Hepatocyte (in vitro differentiated cells): ENCODE results near the gene CWC27. TPM values are rescaled to one million over a fixed set of nuclear protein-coding genes. Genes with fewer than 3 reads are reported as not detected.

Experiments
- DNase-seq: peaks from one replicate; pipeline ENCODE4 v3.0.0-alpha.2; 2016; ENCODE audit warnings: low spot score
- H2AFZ ChIP-seq: fragments of 200-600 bp; sonication (generic); 2 replicates; pipeline ENCODE4 v1.6.0; 2016; ENCODE audit warnings: antibody characterized with exemption, mild to moderate bottlenecking
- H3K27ac ChIP-seq: fragments of 200-600 bp; sonication (generic); 2 replicates; pipeline ENCODE4 v1.5.1; 2016; ENCODE audit warnings: mild to moderate bottlenecking
- H3K27me3 ChIP-seq: fragments of 200-600 bp; sonication (generic); 2 replicates; pipeline ENCODE4 v1.6.1; 2016
- H3K36me3 ChIP-seq: fragments of 200-600 bp; sonication (generic); replicated peaks from 2 replicates; pipeline ENCODE4 v1.5.1; 2016; ENCODE audit warnings: low read depth; ENCODE audit not compliant: insufficient read depth
- H3K4me1 ChIP-seq: fragments of 200-600 bp; sonication (generic); 2 replicates; pipeline ENCODE4 v1.5.1; 2016; ENCODE audit warnings: mild to moderate bottlenecking, moderate library complexity; ENCODE audit not compliant: insufficient read depth
- H3K4me2 ChIP-seq: fragments of 200-600 bp; sonication (generic); 2 replicates; pipeline ENCODE4 v1.6.0; 2016
- H3K4me3 ChIP-seq: fragments of 200-600 bp; sonication (generic); 2 replicates; pipeline ENCODE4 v1.5.1; 2016; ENCODE audit warnings: mild to moderate bottlenecking
- H3K79me2 ChIP-seq: fragments of 200-600 bp; sonication (generic); 2 replicates; pipeline ENCODE4 v1.6.0; 2017; ENCODE audit warnings: mild to moderate bottlenecking
- H3K9me2 ChIP-seq: fragments of 200-600 bp; sonication (generic); replicated peaks from 2 replicates; pipeline ENCODE4 v1.6.0; 2017; ENCODE audit warnings: mild to moderate bottlenecking; ENCODE audit not compliant: insufficient read depth
- H3K9me3 ChIP-seq: fragments of 200-600 bp; sonication (generic); 2 replicates; pipeline ENCODE4 v1.5.1; 2016; ENCODE audit warnings: low read depth, mild to moderate bottlenecking
- H4K20me1 ChIP-seq: fragments of 200-600 bp; sonication (generic); 2 replicates; pipeline ENCODE4 v1.6.0; 2016; ENCODE audit warnings: mild to moderate bottlenecking; ENCODE audit not compliant: insufficient read depth, poor library complexity, severe bottlenecking
- CTCF ChIP-seq: fragments of 200-600 bp; sonication (generic); IDR thresholded peaks from 2 replicates; pipeline ENCODE4 v1.5.1; 2016; ENCODE audit warnings: antibody characterized with exemption, mild to moderate bottlenecking; ENCODE audit not compliant: poor library complexity
- EZH2 ChIP-seq: fragments of 200-600 bp; sonication (generic); IDR thresholded peaks from 2 replicates; pipeline ENCODE4 v1.6.1; 2016; ENCODE audit warnings: antibody characterized with exemption, mild to moderate bottlenecking, borderline replicate concordance
- EZH2phosphoT487 ChIP-seq: fragments of 200-600 bp; sonication (generic); IDR thresholded peaks from one replicate; pipeline ENCODE4 v1.6.1; 2018; ENCODE audit warnings: antibody characterized with exemption, mild to moderate bottlenecking, low read depth, moderate library complexity; ENCODE audit not compliant: unreplicated experiment, severe bottlenecking
- WGBS: methylation state at CpG from one replicate; pipeline ENCODE4 v1.1.6; 2016; ENCODE audit warnings: low lambda C conversion rate; ENCODE audit errors: missing lambda C conversion rate; 5-methylcytosine and 5-hydroxymethylcytosine counted together
- polyA plus RNA-seq: library from polyadenylated mRNA; unstranded; fragments of >200 nt; fragmentation: Nextera tagmentation; extraction: Ambion mirVana; gene quantifications from 2 replicates; pipeline ENCODE4 v1.2.1, GENCODE V29; 2016
- total RNA-seq: library from RNA; depleted of rRNA; stranded (reverse); fragments of >200 nt; gene quantifications from 2 replicates; pipeline ENCODE4 v1.2.3, GENCODE V29; 2014

CWC27 gene
- total and polyA plus RNA-seq, 2 experiments from 2014 or later = 15.8 to 32.5 TPM

GRCh38 chr5:64840958-64841357, 72.2 kb downstream of the CWC27 start:
- WGBS = 91% methylated on average over 1 of the region's 1 CpG

GRCh38 chr5:64853777-64854176, 85.0 kb downstream of the CWC27 start:
- WGBS = 98% methylated on average over 5 of the region's 5 CpGs
- no peaks in the 10 kb centered on the region for H3K9me2 ChIP-seq
- H3K79me2 ChIP-seq = no peaks in the 10 kb centered on the region
- no peaks in the 10 kb centered on the region for H4K20me1 ChIP-seq
- H3K9me3 ChIP-seq = no peaks in the 10 kb centered on the region
- H3K27ac ChIP-seq = no peak overlapping the region
- no peak for TF ChIP-seq EZH2phosphoT487
- H3K27me3 ChIP-seq = no peaks in the 10 kb centered on the region
- no peak for DNase-seq
- no peak overlapping the region for H3K4me2 ChIP-seq
- no peak overlapping the region for H2AFZ ChIP-seq
- H3K4me1 ChIP-seq = no peaks in the 10 kb centered on the region
- no peaks in the 10 kb centered on the region for H3K36me3 ChIP-seq
- H3K4me3 ChIP-seq = no peak overlapping the region

More at GRCh38 chr5:64840958-64841357, 72.2 kb downstream of the CWC27 start:
- Histone ChIP-seq H3K79me2 (no peaks in the 10 kb centered on the region), H3K9me3 (no peaks in the 10 kb centered on the region), H3K9me2 (no peaks in the 10 kb centered on the region), H3K36me3 (no peaks in the 10 kb centered on the region), H2AFZ (no peak overlapping the region), H3K4me2 (no peak overlapping the region), H4K20me1 (no peaks in the 10 kb centered on the region), H3K4me3 (no peak overlapping the region), H3K4me1 (no peaks in the 10 kb centered on the region), H3K27me3 (no peaks in the 10 kb centered on the region), H3K27ac (no peak overlapping the region)
- no peak for TF ChIP-seq EZH2
- no peak for TF ChIP-seq CTCF
- no peak for TF ChIP-seq EZH2phosphoT487
- DNase-seq = no peak

GRCh38 chr5:64854855-64855254, 86.1 kb downstream of the CWC27 start:
- no peak overlapping the region for H3K4me3 ChIP-seq
- H4K20me1 ChIP-seq = no peaks in the 10 kb centered on the region
- H3K9me2 ChIP-seq = no peaks in the 10 kb centered on the region
- H3K36me3 ChIP-seq = no peaks in the 10 kb centered on the region
- no peak overlapping the region for H3K4me2 ChIP-seq
- no peaks in the 10 kb centered on the region for H3K9me3 ChIP-seq
- no peaks in the 10 kb centered on the region for H3K27me3 ChIP-seq
- H3K79me2 ChIP-seq = no peaks in the 10 kb centered on the region
- no peak for TF ChIP-seq CTCF
- TF ChIP-seq EZH2 = no peak
- TF ChIP-seq EZH2phosphoT487 = no peak
- H3K4me1 ChIP-seq = no peaks in the 10 kb centered on the region
- H2AFZ ChIP-seq = no peak overlapping the region
- WGBS = 77% methylated on average over 1 of the region's 1 CpG
- no peak overlapping the region for H3K27ac ChIP-seq
- no peak for DNase-seq

GRCh38 chr5:64859881-64860280, 91.2 kb downstream of the CWC27 start:
- no peak for DNase-seq
- no peaks in the 10 kb centered on the region for H3K27me3 ChIP-seq

More at GRCh38 chr5:64859881-64860280, 91.2 kb downstream of the CWC27 start:
- Histone ChIP-seq H3K9me2 (no peaks in the 10 kb centered on the region), H3K79me2 (no peaks in the 10 kb centered on the region), H3K27ac (no peak overlapping the region), H4K20me1 (no peaks in the 10 kb centered on the region), H3K4me1 (no peaks in the 10 kb centered on the region), H3K4me3 (no peak overlapping the region), H3K4me2 (no peak overlapping the region), H3K9me3 (no peaks in the 10 kb centered on the region), H3K36me3 (no peaks in the 10 kb centered on the region), H2AFZ (no peak overlapping the region)
- TF ChIP-seq CTCF (no peak), EZH2phosphoT487 (no peak), EZH2 (no peak)
